Superior temporal gyrus (tissue), 1 donor: ENCODE results near the gene POLD4.

Experiments used
- DNase-seq: peaks from one replicate; pipeline ENCODE4 v3.0.0-alpha.2; 2016; ENCODE audit errors: extremely low spot score

The POLD4 gene

DNA sequence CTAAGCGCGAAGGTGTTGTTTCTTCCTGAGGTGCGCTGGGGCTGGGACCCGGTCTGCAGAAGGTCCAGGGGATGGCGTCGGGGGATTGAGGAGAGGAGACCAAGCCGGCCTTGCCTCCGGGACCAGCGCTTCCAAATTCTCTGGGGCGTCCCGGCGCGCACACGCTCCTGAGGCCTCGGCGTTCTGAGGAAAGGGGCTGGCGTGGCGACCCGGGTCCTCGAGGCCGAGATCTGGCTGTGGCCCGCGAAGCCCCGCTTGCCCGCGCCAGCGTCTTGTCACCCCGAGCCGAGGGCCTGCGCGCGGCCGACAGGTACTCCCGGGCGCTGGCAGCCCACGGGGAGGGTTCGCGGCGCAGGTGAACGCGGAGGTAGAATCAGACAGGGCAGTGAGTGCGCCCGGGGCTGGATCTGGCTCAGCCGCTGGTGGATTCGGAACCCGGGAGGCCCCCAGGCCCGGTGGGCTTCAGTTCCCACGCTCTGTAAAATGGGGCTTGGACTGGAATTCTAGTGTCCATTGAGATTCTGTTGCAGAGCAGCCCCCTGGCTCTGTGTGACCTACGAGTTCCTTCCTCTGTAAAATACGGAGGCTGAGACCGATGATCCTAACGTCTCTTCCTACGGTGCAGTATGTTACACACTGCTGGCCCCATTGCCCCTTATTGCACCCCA is 35.3 kb downstream of the POLD4 start:
- DNase-seq = no peak

DNA sequence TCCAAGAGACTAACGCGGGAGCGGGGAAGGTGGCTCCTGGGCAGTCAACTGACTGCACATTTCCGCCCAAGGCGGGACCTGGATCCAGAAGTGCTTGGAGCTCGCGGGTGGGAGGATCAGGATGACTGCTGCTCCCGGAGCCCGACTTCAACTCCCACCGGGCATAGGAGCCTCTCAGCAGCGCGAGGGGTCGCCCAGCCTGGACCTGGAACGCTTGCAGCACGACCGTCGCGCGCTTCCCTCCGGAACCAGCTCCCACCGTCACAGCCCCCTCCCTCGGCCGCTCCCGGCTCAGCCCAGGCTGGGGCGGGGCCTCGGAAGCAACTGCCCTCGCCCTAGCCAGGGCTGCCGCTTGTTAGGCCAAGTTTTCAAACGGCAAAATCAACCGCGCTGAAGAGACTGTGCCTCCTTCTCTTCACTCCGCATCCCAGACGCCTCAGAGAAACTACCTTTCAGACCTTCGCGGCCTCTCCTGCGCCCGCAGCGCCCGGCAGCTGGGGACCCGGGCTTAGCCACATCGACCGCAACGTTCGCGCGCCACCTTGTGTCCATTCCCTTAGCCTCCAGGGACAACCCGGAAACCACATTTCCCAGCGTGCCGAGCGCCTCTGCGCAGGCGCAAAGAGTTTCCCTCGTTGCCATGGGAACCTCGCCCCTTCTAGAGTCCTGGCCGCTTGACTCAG is 36.0 kb downstream of the POLD4 start:
- peak; percentile 99 for DNase-seq

DNA sequence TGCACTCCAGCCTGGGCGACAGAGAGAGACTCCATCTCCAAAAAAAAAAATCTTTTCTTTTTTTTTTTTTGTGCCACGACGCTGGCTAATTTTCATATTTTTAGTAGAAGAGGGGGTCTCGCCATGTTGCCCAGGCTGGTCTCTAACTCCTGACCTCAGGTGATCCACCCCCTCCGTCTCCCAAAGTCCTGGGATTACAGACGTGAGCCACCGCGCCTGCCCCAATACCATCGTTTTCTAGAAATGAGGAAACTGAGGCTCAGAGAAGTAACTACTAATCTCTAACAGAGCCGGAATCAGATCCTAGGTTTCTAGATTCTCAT is 36.5 kb downstream of the POLD4 start:
- DNase-seq = peak; percentile 76

DNA sequence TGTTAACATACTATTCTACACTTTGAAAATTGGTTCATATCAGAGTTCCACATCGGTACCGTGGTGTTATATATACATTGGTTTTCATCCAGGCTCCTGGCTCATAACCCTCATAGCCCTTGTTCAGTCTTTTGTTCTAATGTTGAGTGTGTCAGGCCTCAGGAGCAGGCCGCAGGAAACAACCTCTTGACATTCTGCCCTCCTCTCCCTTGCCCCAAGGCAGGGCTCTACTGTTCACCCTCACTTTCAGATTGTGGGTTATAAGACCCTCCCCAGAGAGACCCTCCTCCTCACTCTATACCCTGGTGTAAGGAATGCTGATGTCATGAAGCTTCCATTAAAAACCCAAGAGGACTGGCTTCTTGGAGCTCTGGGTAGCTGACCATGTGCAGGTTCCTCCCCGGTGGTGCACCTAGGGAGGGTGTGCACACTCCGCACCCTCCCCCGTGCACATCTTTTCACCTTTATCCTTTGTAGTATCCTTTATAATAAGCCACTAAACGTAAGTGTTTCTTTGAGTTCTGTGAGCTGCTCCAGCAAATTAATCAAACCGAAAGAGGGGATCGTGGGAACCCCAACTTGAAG is 37.9 kb downstream of the POLD4 start:
- no peak for DNase-seq

DNA sequence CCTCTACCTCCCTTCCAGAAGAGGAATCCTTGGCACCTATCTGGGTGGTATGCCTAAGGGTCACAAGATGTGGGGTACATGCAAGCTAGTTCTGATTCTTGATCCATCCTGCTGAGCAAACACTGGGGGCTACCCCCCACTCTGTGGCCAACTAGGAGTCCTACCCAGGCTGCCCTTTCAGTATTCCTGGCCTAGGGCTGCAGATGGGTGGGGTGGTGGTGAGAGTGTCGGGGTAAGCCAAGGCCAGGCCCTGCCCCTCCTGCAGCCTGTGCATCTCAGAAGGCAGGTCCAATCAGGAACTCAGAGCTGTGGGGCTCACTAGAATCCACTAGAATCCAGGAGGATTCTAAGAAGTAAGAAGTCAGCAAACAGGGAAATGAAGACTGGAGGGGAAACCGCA is 39.1 kb downstream of the POLD4 start:
- DNase-seq = no peak

DNA sequence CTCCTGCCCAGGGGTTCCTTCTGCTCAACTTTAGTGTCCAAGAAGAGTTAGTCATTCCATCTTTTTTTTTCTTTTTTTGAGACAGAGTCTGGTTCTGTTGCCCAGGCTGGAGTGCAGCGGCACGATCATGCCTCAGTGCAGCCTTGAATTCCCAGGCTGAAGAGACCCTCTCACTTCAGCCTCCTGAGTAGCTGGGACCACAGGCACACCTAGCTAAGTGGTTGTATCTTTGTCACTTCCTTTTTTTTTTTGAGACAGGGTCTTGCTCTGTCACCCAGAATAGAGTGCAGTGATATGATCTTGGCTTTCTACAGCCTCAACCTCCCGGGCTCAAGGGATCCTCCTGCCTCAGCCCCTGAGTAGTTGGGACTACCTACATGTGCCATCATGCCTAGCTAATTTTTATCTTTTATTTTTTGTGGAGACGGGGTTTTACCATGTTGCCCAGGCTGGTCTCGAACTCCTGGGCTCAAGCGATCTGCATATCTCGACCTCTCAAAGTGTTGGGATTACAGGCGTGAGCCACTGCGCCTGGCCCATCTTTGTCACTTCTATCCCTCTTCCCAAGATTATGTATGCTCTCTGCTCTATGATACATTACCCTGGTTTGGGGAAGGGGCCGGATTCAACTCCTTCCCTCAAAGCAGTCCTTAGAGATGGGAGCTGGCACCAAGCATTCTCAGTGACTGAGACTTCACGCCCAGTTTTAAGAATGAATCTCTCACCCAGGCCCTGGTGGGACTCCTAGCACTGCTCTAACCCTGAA is 40.0 kb downstream of the POLD4 start:
- DNase-seq = no peak

DNA sequence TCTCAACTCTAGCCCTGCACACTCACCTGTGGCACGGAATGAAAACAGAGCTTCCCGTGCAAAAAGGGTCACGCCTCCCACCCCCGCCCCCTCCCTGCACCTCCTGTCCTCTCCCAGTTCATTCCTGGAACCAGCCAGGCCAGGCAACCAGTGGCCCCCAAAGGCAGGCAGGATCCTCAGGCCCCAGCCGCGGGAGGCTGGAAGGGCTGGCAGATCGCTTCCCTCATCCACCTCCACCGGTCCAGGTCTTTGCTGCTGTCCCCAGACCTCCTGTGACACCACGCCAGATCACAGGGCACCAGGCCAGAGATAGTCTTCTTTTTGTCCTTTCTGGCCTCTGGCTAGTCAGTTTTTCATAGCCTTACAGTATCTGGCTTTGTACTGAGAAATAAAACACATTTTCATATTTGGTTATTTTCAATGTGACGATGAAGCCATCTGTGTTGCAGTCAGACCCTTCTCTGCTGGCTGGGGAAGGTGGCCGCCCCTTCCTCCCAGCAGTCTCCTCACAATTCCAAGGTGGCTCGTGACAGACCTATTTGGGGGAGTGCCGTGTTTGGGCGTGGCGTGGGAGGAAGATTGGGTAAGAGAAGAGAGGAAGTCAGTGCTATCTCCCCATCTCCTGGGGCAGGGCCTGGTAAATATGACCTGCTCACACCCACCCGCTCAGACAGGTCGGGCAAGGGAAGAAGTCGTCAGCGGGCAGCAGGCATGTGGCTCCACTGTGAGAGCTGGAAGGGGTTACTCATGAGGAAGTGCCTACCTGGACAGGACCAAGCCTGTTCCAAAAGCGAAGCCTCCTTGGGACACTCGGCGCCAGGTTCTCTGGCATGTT is 40.9 kb downstream of the POLD4 start:
- DNase-seq = no peak

DNA sequence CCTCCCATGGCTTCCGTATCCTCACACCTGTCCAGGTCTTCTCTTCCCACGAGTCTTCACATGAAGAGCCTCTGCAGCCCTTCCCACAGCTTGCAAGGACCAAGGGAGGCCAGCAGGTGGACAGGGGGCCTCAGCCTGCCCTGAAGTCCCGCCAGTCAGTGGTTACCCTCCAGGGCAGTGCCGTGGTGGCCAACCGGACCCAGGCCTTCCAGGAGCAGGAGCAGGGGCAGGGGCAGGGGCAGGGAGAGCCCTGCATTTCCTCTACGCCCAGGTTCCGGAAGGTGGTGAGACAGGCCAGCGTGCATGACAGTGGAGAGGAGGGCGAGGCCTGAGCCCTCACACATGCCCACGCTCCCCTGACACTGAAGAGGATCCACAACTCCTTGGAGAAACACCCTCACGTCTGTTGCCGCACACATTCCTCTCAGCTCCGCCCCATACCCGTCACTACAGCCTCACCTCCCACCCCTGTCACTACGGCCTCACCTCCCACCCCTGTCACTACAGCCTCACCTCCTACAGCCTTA is 41.7 kb downstream of the POLD4 start:
- DNase-seq = no peak

DNA sequence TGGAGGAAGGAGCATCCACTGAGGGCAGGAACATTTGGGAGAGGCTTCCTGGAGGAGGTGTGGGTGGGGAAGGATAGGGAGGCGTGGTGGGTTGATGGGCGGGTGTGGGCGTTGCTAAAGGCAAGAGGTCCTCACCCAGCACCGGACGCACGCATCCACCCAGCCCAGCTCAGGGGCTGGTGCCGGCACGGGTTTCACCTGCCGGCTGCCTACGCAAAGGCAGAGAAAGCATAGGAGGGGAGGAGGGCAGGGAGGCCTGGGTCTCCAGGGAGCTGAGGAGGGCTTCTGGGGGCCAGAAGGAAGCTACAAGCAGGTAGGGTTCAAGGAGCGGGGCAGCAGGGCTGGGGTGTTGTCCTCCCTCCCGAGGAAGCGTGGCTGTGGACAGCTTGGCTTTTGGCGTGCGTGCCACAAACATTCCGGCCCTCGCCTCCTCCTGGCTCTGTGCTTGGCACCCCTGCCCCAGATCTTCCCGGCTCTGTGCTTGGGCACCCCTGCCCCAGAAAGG is 42.2 kb downstream of the POLD4 start:
- DNase-seq = no peak

DNA sequence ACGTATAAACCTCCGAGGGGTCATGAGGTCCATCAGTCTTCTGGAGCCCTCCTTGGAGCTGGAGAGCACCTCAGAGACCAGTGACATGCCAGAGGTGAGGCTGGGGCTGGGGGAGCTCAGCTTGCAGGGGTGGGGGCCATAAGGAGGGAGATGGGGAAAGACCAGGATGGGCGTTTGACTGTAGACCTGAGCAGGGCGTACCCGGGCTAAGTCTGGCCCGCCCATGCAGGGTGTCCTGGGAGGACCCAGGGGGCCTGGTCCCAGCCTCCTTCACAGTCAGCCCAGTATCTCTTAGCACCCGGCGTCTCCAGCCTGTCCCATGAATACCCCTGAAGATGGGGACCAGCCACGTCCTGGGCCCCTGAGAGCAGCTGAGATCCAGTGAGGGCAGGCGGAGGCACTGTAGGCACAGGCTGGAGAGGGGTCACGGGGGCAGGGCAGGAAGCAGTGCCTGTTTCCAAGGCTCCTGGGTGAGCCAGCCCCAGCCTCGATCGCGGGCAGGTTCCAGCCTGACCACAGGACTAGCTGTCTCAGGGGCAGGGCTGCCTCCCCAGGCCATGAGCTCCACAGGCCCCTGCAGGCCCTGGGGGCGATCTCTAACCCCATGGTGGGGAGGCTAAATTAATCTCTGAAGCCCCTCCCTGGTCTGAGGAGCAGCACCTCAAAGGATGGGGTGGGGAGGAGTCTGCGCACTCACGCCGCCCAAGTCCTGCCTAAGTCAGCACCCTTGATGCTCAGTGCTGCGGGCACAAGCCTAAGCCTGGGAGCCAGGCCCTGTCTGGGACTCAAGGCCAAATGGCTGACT is 42.9 kb downstream of the POLD4 start:
- no peak for DNase-seq

DNA sequence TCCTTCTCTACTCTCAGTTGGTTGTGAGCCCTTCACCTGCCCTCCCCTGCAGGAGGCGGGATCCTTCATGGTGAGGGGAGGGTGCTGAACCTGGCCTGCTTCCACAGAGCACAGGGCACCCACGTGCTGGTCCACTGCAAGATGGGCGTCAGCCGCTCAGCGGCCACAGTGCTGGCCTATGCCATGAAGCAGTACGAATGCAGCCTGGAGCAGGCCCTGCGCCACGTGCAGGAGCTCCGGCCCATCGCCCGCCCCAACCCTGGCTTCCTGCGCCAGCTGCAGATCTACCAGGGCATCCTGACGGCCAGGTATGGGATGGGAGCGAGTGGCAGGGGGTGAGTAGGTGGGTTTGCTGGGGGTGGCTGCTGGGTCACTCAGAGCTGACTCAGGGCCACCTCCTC is 43.7 kb downstream of the POLD4 start:
- no peak for DNase-seq

DNA sequence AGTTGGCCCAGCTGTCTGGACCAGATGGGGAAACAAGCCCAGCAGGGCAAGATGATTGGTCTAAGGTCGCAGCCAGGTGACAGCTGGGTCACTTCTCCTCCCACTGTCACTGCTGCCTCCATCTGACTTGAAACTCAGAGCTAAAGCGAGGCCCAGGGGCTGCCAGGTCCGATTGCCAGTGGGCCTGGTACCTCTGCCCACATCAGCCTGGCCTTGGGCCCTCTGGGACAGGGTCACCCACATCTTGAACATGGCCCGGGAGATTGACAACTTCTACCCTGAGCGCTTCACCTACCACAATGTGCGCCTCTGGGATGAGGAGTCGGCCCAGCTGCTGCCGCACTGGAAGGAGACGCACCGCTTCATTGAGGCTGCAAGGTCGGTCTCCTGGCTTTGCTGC is 44.2 kb downstream of the POLD4 start:
- no peak for DNase-seq

DNA sequence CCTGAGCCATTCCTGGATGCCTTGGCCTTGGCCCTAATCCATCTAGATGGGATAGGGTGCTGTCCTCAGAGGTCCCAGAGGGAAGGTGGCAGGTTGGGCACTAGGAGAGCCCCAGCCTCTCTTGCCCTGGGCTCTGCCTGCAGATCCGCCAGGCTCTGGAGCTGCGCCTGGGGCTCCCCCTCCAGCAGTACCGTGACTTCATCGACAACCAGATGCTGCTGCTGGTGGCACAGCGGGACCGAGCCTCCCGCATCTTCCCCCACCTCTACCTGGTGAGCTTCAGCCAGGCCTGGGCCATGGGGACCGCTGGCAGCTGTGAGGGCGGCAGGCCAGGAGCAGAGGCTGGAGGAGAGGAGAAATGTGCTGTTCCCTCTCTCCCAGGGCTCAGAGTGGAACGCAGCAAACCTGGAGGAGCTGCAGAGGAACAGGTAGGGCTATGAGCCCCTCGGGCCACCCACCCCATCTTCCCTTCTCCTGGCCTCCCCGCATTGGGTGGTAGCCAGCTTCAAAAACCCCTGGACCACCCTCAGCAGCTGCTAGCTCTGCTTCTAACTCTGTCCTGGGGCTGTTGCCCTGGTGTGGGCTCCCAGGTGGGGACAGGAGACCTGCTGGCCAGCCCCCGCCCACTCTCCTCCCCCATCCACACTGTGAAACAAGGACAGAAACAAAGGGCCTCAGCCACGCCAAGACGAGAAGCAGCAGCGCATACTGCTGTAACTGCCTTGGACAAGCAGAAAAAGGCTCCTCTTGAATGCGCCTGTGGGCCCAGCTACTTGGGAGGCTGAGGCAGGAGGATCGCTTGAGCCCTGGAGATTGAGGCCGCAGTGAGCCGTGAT is 45.1 kb downstream of the POLD4 start:
- no peak for DNase-seq

DNA sequence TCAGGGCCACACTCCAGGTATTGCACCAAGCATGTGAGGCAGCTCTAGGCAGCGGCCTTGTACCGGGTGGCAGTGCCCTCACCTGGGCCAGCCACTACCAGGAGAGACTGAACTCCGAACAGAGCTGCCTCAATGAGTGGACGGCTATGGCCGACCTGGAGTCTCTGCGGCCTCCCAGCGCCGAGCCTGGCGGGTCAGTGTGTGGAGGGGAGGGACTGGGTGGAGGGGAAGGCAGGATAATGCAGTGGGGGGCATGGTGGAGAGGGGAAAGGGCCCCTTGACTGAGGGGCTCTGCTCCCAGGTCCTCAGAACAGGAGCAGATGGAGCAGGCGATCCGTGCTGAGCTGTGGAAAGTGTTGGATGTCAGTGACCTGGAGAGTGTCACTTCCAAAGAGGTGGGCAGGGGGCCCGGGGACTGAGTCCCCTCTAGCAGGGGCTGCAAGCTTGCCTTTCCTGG is 45.8 kb downstream of the POLD4 start:
- DNase-seq = no peak

DNA sequence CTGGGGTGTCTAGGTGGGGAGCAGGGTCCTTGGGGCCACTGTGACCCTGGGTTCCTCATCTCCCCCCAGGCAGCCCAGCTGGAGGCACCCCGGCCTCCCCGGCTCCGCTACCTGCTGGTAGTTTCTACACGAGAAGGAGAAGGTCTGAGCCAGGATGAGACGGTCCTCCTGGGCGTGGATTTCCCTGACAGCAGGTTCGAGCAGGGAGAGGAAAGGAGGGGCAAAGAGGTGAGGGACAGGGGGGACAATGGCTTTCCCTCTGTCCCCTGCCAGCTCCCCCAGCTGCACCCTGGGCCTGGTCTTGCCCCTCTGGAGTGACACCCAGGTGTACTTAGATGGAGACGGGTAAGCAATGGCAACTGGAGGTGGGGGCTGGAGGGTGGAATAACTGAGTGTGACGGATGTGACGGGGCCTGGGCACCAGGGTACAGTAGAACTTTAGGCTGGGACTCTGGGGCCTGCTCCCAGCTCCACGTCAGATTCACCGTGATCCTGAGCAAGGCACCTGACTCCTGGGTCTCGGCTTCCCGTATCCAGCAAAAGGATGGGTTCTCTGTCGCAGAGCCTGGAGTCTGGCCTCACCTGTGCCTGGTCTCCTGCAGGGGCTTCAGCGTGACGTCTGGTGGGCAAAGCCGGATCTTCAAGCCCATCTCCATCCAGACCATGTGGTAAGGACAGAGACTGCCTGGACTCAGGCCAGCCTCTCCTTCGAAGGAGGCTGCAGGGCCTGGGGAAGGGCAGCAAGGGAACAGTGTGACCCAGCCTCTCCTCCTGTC is 46.4 kb downstream of the POLD4 start:
- no peak for DNase-seq

DNA sequence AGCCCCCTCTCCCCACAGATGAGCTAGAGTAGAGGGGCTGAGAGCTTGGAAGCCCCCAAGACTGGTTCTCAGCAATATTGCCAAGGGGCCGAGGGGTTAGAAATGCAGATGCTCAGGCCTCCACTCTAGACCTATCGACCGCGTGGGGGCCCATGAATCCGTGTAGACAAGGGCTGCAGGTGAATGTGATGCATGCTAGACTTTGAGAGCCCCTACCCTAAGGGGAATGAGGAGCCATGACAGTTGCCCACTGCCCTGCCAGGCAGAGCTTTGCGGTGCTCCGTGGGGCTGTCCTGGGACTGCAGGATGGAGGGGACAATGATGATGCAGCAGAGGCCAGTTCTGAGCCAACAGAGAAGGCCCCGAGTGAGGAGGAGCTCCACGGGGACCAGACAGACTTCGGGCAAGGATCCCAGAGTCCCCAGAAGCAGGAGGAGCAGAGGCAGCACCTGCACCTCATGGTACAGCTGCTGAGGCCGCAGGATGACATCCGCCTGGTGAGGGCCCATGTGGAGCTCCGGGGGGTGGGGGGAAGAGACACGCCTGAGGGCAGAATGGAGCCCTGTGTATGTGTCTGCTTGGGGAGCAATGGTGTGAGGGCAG is 48.7 kb downstream of the POLD4 start:
- no peak for DNase-seq

DNA sequence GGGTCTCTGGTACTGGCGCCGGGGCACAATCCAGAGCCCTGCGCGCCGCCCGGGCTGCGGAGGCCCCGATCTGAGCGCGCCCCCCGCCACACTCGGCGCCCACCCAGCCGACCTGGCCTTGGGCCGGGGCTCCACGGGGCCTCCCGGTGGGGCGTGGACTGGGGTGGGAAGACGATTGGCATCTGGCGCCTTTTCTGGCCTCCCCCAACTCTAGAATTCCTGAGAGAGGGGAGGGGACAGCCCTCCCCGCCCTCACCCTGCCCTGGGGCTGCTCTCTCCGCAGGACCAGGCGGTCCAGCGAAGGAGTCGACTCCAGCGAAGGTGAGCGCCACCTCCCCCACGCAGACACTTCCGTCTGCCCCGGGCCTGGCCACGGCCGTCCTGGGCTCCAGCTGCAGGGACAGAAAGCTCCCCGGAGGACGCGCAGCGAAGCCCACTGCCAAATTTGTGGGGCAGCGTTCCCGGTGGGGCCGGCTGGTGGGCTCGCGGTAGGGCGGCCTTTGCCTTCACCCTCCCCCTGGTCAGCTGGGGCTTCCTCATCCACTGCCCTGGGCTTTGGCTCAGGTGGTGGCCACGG is 49.4 kb downstream of the POLD4 start:
- no peak for DNase-seq
